Measurements from ENCODE around the gene SLCO2B1. TPM values are rescaled to one million over a fixed set of nuclear protein-coding genes. Genes with fewer than 3 reads are reported as not detected.

Gene SLCO2B1
- total RNA-seq, 1 experiment from 2014 or later, result 1.0 TPM

GRCh38 chr11:75189108-75189507, 38.2 kb downstream of the SLCO2B1 start:
- Histone ChIP-seq H3K9me3 (ENCODE audit: low read depth, low read length, poor library complexity, severe bottlenecking) (no peaks in the 10 kb centered on the region), H3K36me3 (ENCODE audit: insufficient read depth, low read length, poor library complexity, severe bottlenecking) (no peaks in the 10 kb centered on the region), H3K4me3 (ENCODE audit: low read depth, low read length, poor library complexity, severe bottlenecking) (no peak overlapping the region), H3K4me1 (ENCODE audit: insufficient read depth, low read length, poor library complexity, severe bottlenecking) (no peaks in the 10 kb centered on the region), H3K27ac (ENCODE audit: low read depth, low read length, poor library complexity, severe bottlenecking) (no peak overlapping the region), H3K27me3 (replicated peaks; ENCODE audit: insufficient read depth, low read depth, low read length, poor library complexity) (no peaks in the 10 kb centered on the region)
- BruUV-seq (replicated peaks), result no TSS peak
- TF ChIP-seq, protein P1, sequence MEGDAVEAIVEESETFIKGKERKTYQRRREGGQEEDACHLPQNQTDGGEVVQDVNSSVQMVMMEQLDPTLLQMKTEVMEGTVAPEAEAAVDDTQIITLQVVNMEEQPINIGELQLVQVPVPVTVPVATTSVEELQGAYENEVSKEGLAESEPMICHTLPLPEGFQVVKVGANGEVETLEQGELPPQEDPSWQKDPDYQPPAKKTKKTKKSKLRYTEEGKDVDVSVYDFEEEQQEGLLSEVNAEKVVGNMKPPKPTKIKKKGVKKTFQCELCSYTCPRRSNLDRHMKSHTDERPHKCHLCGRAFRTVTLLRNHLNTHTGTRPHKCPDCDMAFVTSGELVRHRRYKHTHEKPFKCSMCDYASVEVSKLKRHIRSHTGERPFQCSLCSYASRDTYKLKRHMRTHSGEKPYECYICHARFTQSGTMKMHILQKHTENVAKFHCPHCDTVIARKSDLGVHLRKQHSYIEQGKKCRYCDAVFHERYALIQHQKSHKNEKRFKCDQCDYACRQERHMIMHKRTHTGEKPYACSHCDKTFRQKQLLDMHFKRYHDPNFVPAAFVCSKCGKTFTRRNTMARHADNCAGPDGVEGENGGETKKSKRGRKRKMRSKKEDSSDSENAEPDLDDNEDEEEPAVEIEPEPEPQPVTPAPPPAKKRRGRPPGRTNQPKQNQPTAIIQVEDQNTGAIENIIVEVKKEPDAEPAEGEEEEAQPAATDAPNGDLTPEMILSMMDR (conservative IDR thresholded peaks at IDR 0.05; ENCODE audit: low read depth, low read length), result no peak
- no peak for TF ChIP-seq EZH2 (IDR thresholded peaks at IDR 0.05; ENCODE audit: borderline replicate concordance, low read depth, low read length, poor library complexity, severe bottlenecking)
- intact Hi-C loops (cut with micrococcal nuclease; ENCODE audit: unreplicated experiment), result no loop called here
- ChIA-PET CTCF (no interaction called here), POLR2A (ENCODE audit: low non-redundant PET) (interaction anchor here (0.6 kb wide), 1 partner anchor 379 kb away, joined by 6 read pairs; no protein-coding TSS in a partner anchor)
- DNase-seq (ENCODE audit: low spot score), result no peak

GRCh38 chr11:75189911-75190310, 39.0 kb downstream of the SLCO2B1 start:
- H3K4me3 ChIP-seq (ENCODE audit: low read depth, low read length, poor library complexity, severe bottlenecking), result no peak overlapping the region

DNA sequence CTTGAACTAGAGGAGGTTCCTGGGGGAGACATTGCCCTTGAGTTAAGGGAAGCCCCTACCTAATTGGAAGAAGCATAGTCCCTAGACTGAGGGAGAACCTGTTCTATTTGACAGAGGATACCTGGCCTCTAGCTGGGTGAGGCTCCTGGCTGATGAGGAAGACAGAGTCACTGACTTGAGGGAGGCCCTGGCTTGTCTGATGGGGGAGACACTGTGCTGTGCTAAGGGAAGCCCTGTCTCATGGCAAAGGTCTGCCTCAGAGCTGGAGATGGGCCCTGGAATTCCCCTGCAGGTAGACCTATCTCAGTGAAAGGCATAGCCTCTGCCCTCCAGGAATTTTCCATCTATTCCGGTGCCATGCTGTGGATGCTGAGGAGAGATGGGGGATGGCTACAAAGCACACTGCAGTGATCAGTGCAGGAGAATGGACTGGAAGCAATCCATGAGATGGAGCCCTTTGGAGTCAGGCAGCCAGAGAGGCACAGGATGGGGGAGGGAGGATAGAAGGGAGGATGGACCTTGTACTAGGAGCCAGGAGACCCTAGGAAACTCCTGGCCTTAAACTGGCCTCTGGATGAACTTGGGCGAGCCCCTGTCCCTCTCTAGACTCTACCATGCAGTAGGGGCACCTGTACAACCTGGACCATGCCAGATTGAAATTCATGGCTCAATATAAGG, 39.9 kb downstream of the SLCO2B1 start:
- Histone ChIP-seq H3K36me3 (ENCODE audit: insufficient read depth, low read length, poor library complexity, severe bottlenecking) (no peaks in the 10 kb centered on the region), H3K9me3 (ENCODE audit: low read depth, low read length, poor library complexity, severe bottlenecking) (no peaks in the 10 kb centered on the region), H3K27me3 (replicated peaks; ENCODE audit: insufficient read depth, low read depth, low read length, poor library complexity) (no peaks in the 10 kb centered on the region), H3K4me3 (ENCODE audit: low read depth, low read length, poor library complexity, severe bottlenecking) (no peak overlapping the region), H3K27ac (ENCODE audit: low read depth, low read length, poor library complexity, severe bottlenecking) (no peak overlapping the region), H3K4me1 (ENCODE audit: insufficient read depth, low read length, poor library complexity, severe bottlenecking) (no peaks in the 10 kb centered on the region)
- no peak for TF ChIP-seq EZH2 (IDR thresholded peaks at IDR 0.05; ENCODE audit: borderline replicate concordance, low read depth, low read length, poor library complexity, severe bottlenecking)
- TF ChIP-seq, protein P1 (conservative IDR thresholded peaks at IDR 0.05; ENCODE audit: low read depth, low read length), result no peak
- intact Hi-C loops (cut with micrococcal nuclease; ENCODE audit: unreplicated experiment), result no loop called here
- ChIA-PET POLR2A (ENCODE audit: low non-redundant PET) (no interaction called here), CTCF (no interaction called here)
- no peak for DNase-seq (ENCODE audit: low spot score)
- no TSS peak for BruUV-seq (replicated peaks)

More at GRCh38 chr11:75189911-75190310, 39.0 kb downstream of the SLCO2B1 start:
- no TSS peak for BruUV-seq (replicated peaks)
- Histone ChIP-seq H3K36me3 (ENCODE audit: insufficient read depth, low read length, poor library complexity, severe bottlenecking) (no peaks in the 10 kb centered on the region), H3K4me1 (ENCODE audit: insufficient read depth, low read length, poor library complexity, severe bottlenecking) (no peaks in the 10 kb centered on the region), H3K27ac (ENCODE audit: low read depth, low read length, poor library complexity, severe bottlenecking) (no peak overlapping the region), H3K9me3 (ENCODE audit: low read depth, low read length, poor library complexity, severe bottlenecking) (no peaks in the 10 kb centered on the region), H3K27me3 (replicated peaks; ENCODE audit: insufficient read depth, low read depth, low read length, poor library complexity) (no peaks in the 10 kb centered on the region)
- ChIA-PET POLR2A (ENCODE audit: low non-redundant PET) (interaction anchor here (0.6 kb wide), 2 partner anchors 210 to 380 kb away, joined by 3 to 6 read pairs; no protein-coding TSS in a partner anchor), CTCF (interaction anchor here (0.5 kb wide), 1 partner anchor 617 kb away, joined by 5 read pairs; no protein-coding TSS in a partner anchor)
- intact Hi-C loops (cut with micrococcal nuclease; ENCODE audit: unreplicated experiment), result no loop called here
- DNase-seq (ENCODE audit: low spot score), result no peak
- no peak for TF ChIP-seq EZH2 (IDR thresholded peaks at IDR 0.05; ENCODE audit: borderline replicate concordance, low read depth, low read length, poor library complexity, severe bottlenecking)

DNA sequence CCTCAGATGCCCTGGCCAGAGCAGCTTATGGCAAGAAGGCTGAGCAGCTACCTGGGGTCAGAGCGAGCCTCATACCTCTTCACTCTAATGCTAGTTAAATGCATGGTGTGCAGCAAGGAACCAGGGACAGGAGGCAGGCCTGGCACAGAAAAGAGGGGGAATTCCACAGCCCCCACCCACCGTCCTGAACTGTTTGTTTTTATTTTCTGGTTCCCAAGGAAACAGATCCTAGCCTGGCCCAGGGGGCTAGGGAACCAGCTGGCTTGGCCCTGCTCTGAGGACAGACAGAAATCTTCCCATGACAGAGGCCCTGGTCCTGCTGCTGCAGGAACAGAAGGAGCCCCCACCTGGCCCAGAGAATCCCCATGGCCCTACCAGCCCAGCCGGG, 40.4 kb downstream of the SLCO2B1 start:
- TF ChIP-seq, protein P1 (conservative IDR thresholded peaks at IDR 0.05; ENCODE audit: low read depth, low read length), result no peak
- TF ChIP-seq EZH2 (IDR thresholded peaks at IDR 0.05; ENCODE audit: borderline replicate concordance, low read depth, low read length, poor library complexity, severe bottlenecking), result no peak
- no TSS peak for BruUV-seq (replicated peaks)
- ChIA-PET CTCF (no interaction called here), POLR2A (ENCODE audit: low non-redundant PET) (no interaction called here)
- H3K4me1 ChIP-seq (ENCODE audit: insufficient read depth, low read length, poor library complexity, severe bottlenecking), result no peaks in the 10 kb centered on the region
- no peak overlapping the region for H3K4me3 ChIP-seq (ENCODE audit: low read depth, low read length, poor library complexity, severe bottlenecking)
- H3K27ac ChIP-seq (ENCODE audit: low read depth, low read length, poor library complexity, severe bottlenecking), result no peak overlapping the region
- H3K27me3 ChIP-seq (replicated peaks; ENCODE audit: insufficient read depth, low read depth, low read length, poor library complexity), result no peaks in the 10 kb centered on the region
- no peak for DNase-seq (ENCODE audit: low spot score)
- intact Hi-C loops (cut with micrococcal nuclease; ENCODE audit: unreplicated experiment), result no loop called here
- no peaks in the 10 kb centered on the region for H3K9me3 ChIP-seq (ENCODE audit: low read depth, low read length, poor library complexity, severe bottlenecking)
- H3K36me3 ChIP-seq (ENCODE audit: insufficient read depth, low read length, poor library complexity, severe bottlenecking), result no peaks in the 10 kb centered on the region

All from A673 (cell line).